ENCODE data around the gene DICER1.

GRCh38 chr14:95155045-95155444, 2.3 kb downstream of the DICER1 start:
- no peak for TF ChIP-seq POLR2AphosphoS5 (IDR thresholded peaks at IDR 0.05)
- no peak for TF ChIP-seq CTCF (IDR thresholded peaks at IDR 0.05)

Data from esophagus muscularis mucosa (tissue), 3 donors.